ENCODE results near the gene CLPSL1. TPM values are rescaled to one million over a fixed set of nuclear protein-coding genes. Genes with fewer than 3 reads are reported as not detected.

CLPSL1 gene
- polyA plus RNA-seq, 1 donor: not detected

- Histone ChIP-seq H3K27me3 (ENCODE audit: control insufficient read depth, insufficient read depth, low read length) (peaks cover 14% of the 10 kb centered on the region), H3K27ac (ENCODE audit: low read length) (no peak overlapping the region), H3K9me3 (ENCODE audit: control insufficient read depth, low read depth, low read length) (no peaks in the 10 kb centered on the region), H3K4me3 (ENCODE audit: low read length) (no peak overlapping the region), H3K4me1 (ENCODE audit: control insufficient read depth, insufficient read depth, low read length) (peaks cover 3% of the 10 kb centered on the region), H3K36me3 (ENCODE audit: control insufficient read depth, insufficient read depth, low read length) (no peaks in the 10 kb centered on the region)
- no peak for DNase-seq
- no CpG with 5 or more reads among the region's 2 CpGs for WGBS (ENCODE audit: insufficient coverage, low lambda C conversion rate)
Observed at GRCh38 chr6:35781290-35781689, 471 bp downstream of the CLPSL1 start.

GRCh38 chr6:35782424-35782823, 1.6 kb downstream of the CLPSL1 start:
- H3K27me3 ChIP-seq (ENCODE audit: control insufficient read depth, insufficient read depth, low read length): peaks cover 19% of the 10 kb centered on the region
- no peak for DNase-seq
- 86% methylated on average over 1 of the region's 3 CpGs for WGBS (ENCODE audit: insufficient coverage, low lambda C conversion rate)

GRCh38 chr6:35784200-35784599, 3.4 kb downstream of the CLPSL1 start:
- no peaks in the 10 kb centered on the region for H3K36me3 ChIP-seq (ENCODE audit: control insufficient read depth, insufficient read depth, low read length)
- H3K9me3 ChIP-seq (ENCODE audit: control insufficient read depth, low read depth, low read length): no peaks in the 10 kb centered on the region
- WGBS (ENCODE audit: insufficient coverage, low lambda C conversion rate): no CpG with 5 or more reads among the region's 2 CpGs
- no peaks in the 10 kb centered on the region for H3K4me1 ChIP-seq (ENCODE audit: control insufficient read depth, insufficient read depth, low read length)
- DNase-seq: no peak
- H3K27ac ChIP-seq (ENCODE audit: low read length): no peak overlapping the region
- no peak overlapping the region for H3K4me3 ChIP-seq (ENCODE audit: low read length)
- H3K27me3 ChIP-seq (ENCODE audit: control insufficient read depth, insufficient read depth, low read length): peaks cover 35% of the 10 kb centered on the region

More at GRCh38 chr6:35782424-35782823, 1.6 kb downstream of the CLPSL1 start:
- no peaks in the 10 kb centered on the region for H3K9me3 ChIP-seq (ENCODE audit: control insufficient read depth, low read depth, low read length)
- H3K36me3 ChIP-seq (ENCODE audit: control insufficient read depth, insufficient read depth, low read length): no peaks in the 10 kb centered on the region
- H3K27ac ChIP-seq (ENCODE audit: low read length): no peak overlapping the region
- no peaks in the 10 kb centered on the region for H3K4me1 ChIP-seq (ENCODE audit: control insufficient read depth, insufficient read depth, low read length)
- H3K4me3 ChIP-seq (ENCODE audit: low read length): no peak overlapping the region

GRCh38 chr6:35786272-35786671, 5.5 kb downstream of the CLPSL1 start:
- Histone ChIP-seq H3K27me3 (ENCODE audit: control insufficient read depth, insufficient read depth, low read length) (peaks cover 36% of the 10 kb centered on the region), H3K36me3 (ENCODE audit: control insufficient read depth, insufficient read depth, low read length) (no peaks in the 10 kb centered on the region), H3K9me3 (ENCODE audit: control insufficient read depth, low read depth, low read length) (no peaks in the 10 kb centered on the region), H3K4me1 (ENCODE audit: control insufficient read depth, insufficient read depth, low read length) (no peaks in the 10 kb centered on the region), H3K4me3 (ENCODE audit: low read length) (no peak overlapping the region), H3K27ac (ENCODE audit: low read length) (no peak overlapping the region)
- WGBS (ENCODE audit: insufficient coverage, low lambda C conversion rate): no CpG with 5 or more reads among the region's 2 CpGs
- no peak for DNase-seq

- no CpG with 5 or more reads among the region's 25 CpGs for WGBS (ENCODE audit: insufficient coverage, low lambda C conversion rate)
- Histone ChIP-seq H3K36me3 (ENCODE audit: control insufficient read depth, insufficient read depth, low read length) (no peaks in the 10 kb centered on the region), H3K27me3 (ENCODE audit: control insufficient read depth, insufficient read depth, low read length) (peaks cover 36% of the 10 kb centered on the region), H3K4me3 (ENCODE audit: low read length) (no peak overlapping the region), H3K4me1 (ENCODE audit: control insufficient read depth, insufficient read depth, low read length) (no peaks in the 10 kb centered on the region), H3K9me3 (ENCODE audit: control insufficient read depth, low read depth, low read length) (no peaks in the 10 kb centered on the region), H3K27ac (ENCODE audit: low read length) (no peak overlapping the region)
- DNase-seq: no peak
Observed at GRCh38 chr6:35786810-35787209, 6.0 kb downstream of the CLPSL1 start.

GRCh38 chr6:35787266-35788218, 6.7 kb downstream of the CLPSL1 start:
- Histone ChIP-seq H3K27me3 (ENCODE audit: control insufficient read depth, insufficient read depth, low read length) (peaks cover 36% of the 10 kb centered on the region), H3K4me3 (ENCODE audit: low read length) (no peak overlapping the region), H3K4me1 (ENCODE audit: control insufficient read depth, insufficient read depth, low read length) (no peaks in the 10 kb centered on the region), H3K36me3 (ENCODE audit: control insufficient read depth, insufficient read depth, low read length) (no peaks in the 10 kb centered on the region), H3K27ac (ENCODE audit: low read length) (no peak overlapping the region), H3K9me3 (ENCODE audit: control insufficient read depth, low read depth, low read length) (no peaks in the 10 kb centered on the region)
- DNase-seq: no peak
- no CpG with 5 or more reads among the region's 13 CpGs for WGBS (ENCODE audit: insufficient coverage, low lambda C conversion rate)

GRCh38 chr6:35788423-35788982, 7.7 kb downstream of the CLPSL1 start:
- H3K36me3 ChIP-seq (ENCODE audit: control insufficient read depth, insufficient read depth, low read length): no peaks in the 10 kb centered on the region
- H3K27ac ChIP-seq (ENCODE audit: low read length): no peak overlapping the region
- no peaks in the 10 kb centered on the region for H3K9me3 ChIP-seq (ENCODE audit: control insufficient read depth, low read depth, low read length)
- no peaks in the 10 kb centered on the region for H3K4me1 ChIP-seq (ENCODE audit: control insufficient read depth, insufficient read depth, low read length)
- H3K4me3 ChIP-seq (ENCODE audit: low read length): no peak overlapping the region
- 39% methylated on average over 2 of the region's 4 CpGs for WGBS (ENCODE audit: insufficient coverage, low lambda C conversion rate)
- DNase-seq: no peak
- peaks cover 36% of the 10 kb centered on the region for H3K27me3 ChIP-seq (ENCODE audit: control insufficient read depth, insufficient read depth, low read length)

GRCh38 chr6:35790683-35791082, 9.9 kb downstream of the CLPSL1 start:
- no peaks in the 10 kb centered on the region for H3K9me3 ChIP-seq (ENCODE audit: control insufficient read depth, low read depth, low read length)
- no peak overlapping the region for H3K27ac ChIP-seq (ENCODE audit: low read length)
- DNase-seq: no peak
- no CpG with 5 or more reads among the region's 5 CpGs for WGBS (ENCODE audit: insufficient coverage, low lambda C conversion rate)
- no peak overlapping the region for H3K4me3 ChIP-seq (ENCODE audit: low read length)
- no peaks in the 10 kb centered on the region for H3K4me1 ChIP-seq (ENCODE audit: control insufficient read depth, insufficient read depth, low read length)
- H3K27me3 ChIP-seq (ENCODE audit: control insufficient read depth, insufficient read depth, low read length): peaks cover 33% of the 10 kb centered on the region
- H3K36me3 ChIP-seq (ENCODE audit: control insufficient read depth, insufficient read depth, low read length): no peaks in the 10 kb centered on the region

GRCh38 chr6:35794536-35795452, 14.0 kb downstream of the CLPSL1 start:
- no peaks in the 10 kb centered on the region for H3K36me3 ChIP-seq (ENCODE audit: control insufficient read depth, insufficient read depth, low read length)
- 100% methylated on average over 1 of the region's 17 CpGs for WGBS (ENCODE audit: insufficient coverage, low lambda C conversion rate)
- DNase-seq: no peak
- H3K4me1 ChIP-seq (ENCODE audit: control insufficient read depth, insufficient read depth, low read length): no peaks in the 10 kb centered on the region
- peaks cover 2% of the 10 kb centered on the region for H3K27me3 ChIP-seq (ENCODE audit: control insufficient read depth, insufficient read depth, low read length)
- no peak overlapping the region for H3K4me3 ChIP-seq (ENCODE audit: low read length)
- H3K27ac ChIP-seq (ENCODE audit: low read length): no peak overlapping the region
- no peaks in the 10 kb centered on the region for H3K9me3 ChIP-seq (ENCODE audit: control insufficient read depth, low read depth, low read length)

GRCh38 chr6:35795453-35796071, 14.7 kb downstream of the CLPSL1 start:
- no peaks in the 10 kb centered on the region for H3K4me1 ChIP-seq (ENCODE audit: control insufficient read depth, insufficient read depth, low read length)
- peaks cover under 1% of the 10 kb centered on the region for H3K27me3 ChIP-seq (ENCODE audit: control insufficient read depth, insufficient read depth, low read length)
- no peak overlapping the region for H3K4me3 ChIP-seq (ENCODE audit: low read length)
- no peak overlapping the region for H3K27ac ChIP-seq (ENCODE audit: low read length)
- 80% methylated on average over 1 of the region's 11 CpGs for WGBS (ENCODE audit: insufficient coverage, low lambda C conversion rate)
- no peaks in the 10 kb centered on the region for H3K36me3 ChIP-seq (ENCODE audit: control insufficient read depth, insufficient read depth, low read length)
- no peaks in the 10 kb centered on the region for H3K9me3 ChIP-seq (ENCODE audit: control insufficient read depth, low read depth, low read length)
- DNase-seq: no peak
